Astrocyte (in vitro differentiated cells and primary cell): ENCODE measurements around the gene ATP13A2.

Source experiments
- CTCF ChIP-seq: IDR thresholded peaks from 2 replicates; pipeline ENCODE4 v1.5.1; 2011; ENCODE audit warnings: low read depth, mild to moderate bottlenecking, inconsistent platforms, low read length, moderate library complexity; ENCODE audit not compliant: insufficient read depth
- EZH2 ChIP-seq: IDR thresholded peaks from 2 replicates; pipeline ENCODE4 v1.6.1; 2012; ENCODE audit warnings: mild to moderate bottlenecking, low read length, inconsistent platforms; ENCODE audit not compliant: insufficient read depth

- TF ChIP-seq CTCF (no peak), EZH2 (no peak)
Observed at GRCh38 chr1:16972189-16972895, 39.4 kb downstream of the ATP13A2 start.
